Central memory CD8-positive, alpha-beta T cell (primary cell): ENCODE data around the gene AQP7.
"Not testable (repeated sequence)": the region's sequence is repeated elsewhere in the genome, so short reads cannot be mapped to it uniquely, and the experiment has no call there.

ENCODE experiments used
- ATAC-seq: fragments of 150-1000 bp; cut with Tn5 transposase; replicated peaks from 2 replicates; pipeline ENCODE4 v1.10.0; 2022; ENCODE audit warnings: mild to moderate bottlenecking, moderate FRiP score, moderate number of reproducible peaks; ENCODE audit not compliant: poor library complexity, severe bottlenecking; ENCODE audit errors: extremely low read depth
- DNase-seq, 2 donors: peaks; one replicate each; pipeline ENCODE4 v3.0.0; 2021; ENCODE audit warnings: low spot score in 2 of 2
- H3K27ac Mint-ChIP-seq: one replicate; pipeline ENCODE4 v1.8.0; 2022; ENCODE audit warnings: low read depth, mild to moderate bottlenecking, moderate library complexity, mixed read lengths
- H3K27me3 Mint-ChIP-seq: one replicate; pipeline ENCODE4 v1.8.0; 2022; ENCODE audit warnings: mixed read lengths
- H3K36me3 Mint-ChIP-seq: one replicate; pipeline ENCODE4 v1.8.0; 2022; ENCODE audit warnings: mild to moderate bottlenecking, moderate library complexity, mixed read lengths; ENCODE audit not compliant: insufficient read depth
- H3K4me1 Mint-ChIP-seq: one replicate; pipeline ENCODE4 v1.8.0; 2022; ENCODE audit warnings: mixed read lengths
- H3K4me3 Mint-ChIP-seq: one replicate; pipeline ENCODE4 v1.8.0; 2022; ENCODE audit warnings: mild to moderate bottlenecking, moderate library complexity, mixed read lengths
- H3K9me3 Mint-ChIP-seq: one replicate; pipeline ENCODE4 v1.8.0; 2022; ENCODE audit warnings: mixed read lengths

Gene AQP7

DNA sequence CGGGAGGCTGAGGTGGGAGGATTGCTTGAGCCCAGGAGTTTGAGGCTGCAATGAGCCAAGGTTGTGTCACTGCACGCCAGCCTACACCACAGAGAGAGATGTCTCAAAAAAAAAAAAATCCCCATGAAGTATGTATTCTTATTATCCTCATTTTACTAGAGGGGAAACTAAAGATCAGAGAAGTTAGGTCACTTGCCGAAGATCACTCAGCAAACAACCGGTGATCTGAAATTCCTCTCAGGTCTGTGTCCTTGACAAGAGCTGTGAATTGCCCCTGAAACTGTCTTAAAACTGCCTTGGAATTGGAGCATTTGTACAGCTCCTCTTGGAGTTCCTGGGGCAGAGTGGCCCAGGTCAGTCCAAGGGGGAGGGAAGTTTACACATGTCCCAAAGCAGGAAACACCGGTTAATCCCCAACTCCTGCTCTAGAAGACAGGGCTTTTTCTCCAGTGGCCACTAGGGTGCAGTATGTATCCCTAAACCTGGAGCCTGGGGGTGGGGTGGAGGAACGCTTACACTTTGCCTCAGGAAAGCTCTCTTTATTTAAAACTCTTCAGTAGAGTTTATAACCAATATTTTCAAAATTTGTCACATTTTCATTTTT is 27.6 kb downstream of the AQP7 start:
- no peak overlapping the region for H3K27ac Mint-ChIP-seq
- H3K4me3 Mint-ChIP-seq = no peak overlapping the region
- DNase-seq = peak in 1 of 2 donors; percentile 44

DNA sequence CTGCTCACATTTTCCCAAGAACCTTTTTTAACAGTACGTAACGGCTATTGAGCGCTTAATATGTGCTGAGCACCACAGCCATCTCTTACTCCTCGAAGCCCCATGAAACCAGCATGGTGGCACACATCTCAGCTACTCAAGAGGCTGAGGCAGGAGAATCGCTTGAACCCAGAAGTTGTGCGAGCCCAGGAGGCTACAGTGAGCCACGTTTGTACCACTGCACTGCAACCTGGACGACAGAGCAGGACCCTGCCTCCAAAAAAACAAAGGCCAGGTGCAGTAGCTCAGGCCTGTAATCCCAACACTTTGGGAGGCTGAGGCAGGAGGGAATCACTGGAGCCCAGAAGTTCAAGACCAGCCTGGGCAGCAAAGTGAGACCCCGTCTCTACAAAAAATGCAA is 28.2 kb downstream of the AQP7 start:
- H3K9me3 Mint-ChIP-seq = no peaks in the 10 kb centered on the region
- H3K4me3 Mint-ChIP-seq = no peak overlapping the region
- H3K27ac Mint-ChIP-seq = no peak overlapping the region
- peaks cover 17% of the 10 kb centered on the region for H3K36me3 Mint-ChIP-seq
- ATAC-seq (no peak), DNase-seq (no peak)
- H3K4me1 Mint-ChIP-seq = no peaks in the 10 kb centered on the region
- no peaks in the 10 kb centered on the region for H3K27me3 Mint-ChIP-seq

More for the DNA sequence above, 27.6 kb downstream of the AQP7 start:
- ATAC-seq = peak; percentile 73
- no peaks in the 10 kb centered on the region for H3K27me3 Mint-ChIP-seq
- no peaks in the 10 kb centered on the region for H3K4me1 Mint-ChIP-seq
- no peaks in the 10 kb centered on the region for H3K9me3 Mint-ChIP-seq
- H3K36me3 Mint-ChIP-seq = peaks cover 14% of the 10 kb centered on the region

DNA sequence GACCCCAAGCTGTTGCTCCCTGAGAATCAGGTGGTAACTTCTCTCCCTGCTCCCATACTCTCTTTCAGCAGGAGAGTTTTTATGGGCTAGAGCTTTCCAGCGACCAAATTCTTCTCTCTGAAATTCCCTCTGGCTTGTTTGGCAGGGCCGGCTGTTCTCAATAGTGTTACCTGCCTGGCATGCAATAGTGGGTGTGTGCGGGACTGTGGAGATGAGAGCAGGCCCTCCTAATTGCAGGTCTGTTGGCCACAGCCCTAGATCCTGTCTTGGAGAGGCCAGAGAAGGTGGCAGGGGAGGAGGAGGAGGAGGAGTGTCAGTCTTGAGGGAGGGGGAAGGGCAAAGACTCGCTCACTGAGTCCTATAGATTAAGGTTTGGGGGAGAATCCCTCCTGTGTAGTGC is 29.5 kb downstream of the AQP7 start:
- Mint-ChIP-seq H3K27me3 (no peaks in the 10 kb centered on the region), H3K9me3 (no peaks in the 10 kb centered on the region), H3K36me3 (peaks cover 24% of the 10 kb centered on the region), H3K4me1 (no peaks in the 10 kb centered on the region), H3K4me3 (no peak overlapping the region), H3K27ac (peak overlapping the region; percentile 41)
- no peak for ATAC-seq
- no peak for DNase-seq

DNA sequence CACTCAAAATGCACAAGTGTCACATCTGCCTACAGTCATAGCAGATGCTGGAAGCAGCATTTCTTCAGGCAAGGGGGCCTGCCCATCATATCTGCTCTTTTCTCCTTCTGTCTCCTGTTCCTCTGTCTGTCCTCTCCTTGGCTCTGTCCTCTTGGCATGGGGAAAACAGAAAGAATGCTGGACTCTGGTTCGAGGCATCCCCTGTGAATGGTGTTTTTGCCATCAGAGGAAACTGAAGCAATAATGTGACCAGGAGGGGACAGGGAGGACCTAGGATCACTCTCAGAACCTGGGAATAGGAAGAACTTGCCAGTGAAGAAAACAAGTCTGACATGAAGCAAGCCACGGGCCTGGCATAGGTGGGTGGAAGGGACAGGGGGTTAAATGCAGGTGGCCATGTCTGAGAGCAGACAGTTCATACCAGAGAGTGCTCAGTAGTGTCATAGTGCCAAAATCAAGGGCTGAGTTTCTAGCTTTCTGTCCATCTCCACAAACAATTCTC is 35.3 kb downstream of the AQP7 start:
- Mint-ChIP-seq H3K4me1 (no peaks in the 10 kb centered on the region), H3K4me3 (no peak overlapping the region), H3K9me3 (no peaks in the 10 kb centered on the region), H3K36me3 (peaks cover 44% of the 10 kb centered on the region), H3K27me3 (no peaks in the 10 kb centered on the region), H3K27ac (no peak overlapping the region)
- DNase-seq (no peak), ATAC-seq (no peak)

DNA sequence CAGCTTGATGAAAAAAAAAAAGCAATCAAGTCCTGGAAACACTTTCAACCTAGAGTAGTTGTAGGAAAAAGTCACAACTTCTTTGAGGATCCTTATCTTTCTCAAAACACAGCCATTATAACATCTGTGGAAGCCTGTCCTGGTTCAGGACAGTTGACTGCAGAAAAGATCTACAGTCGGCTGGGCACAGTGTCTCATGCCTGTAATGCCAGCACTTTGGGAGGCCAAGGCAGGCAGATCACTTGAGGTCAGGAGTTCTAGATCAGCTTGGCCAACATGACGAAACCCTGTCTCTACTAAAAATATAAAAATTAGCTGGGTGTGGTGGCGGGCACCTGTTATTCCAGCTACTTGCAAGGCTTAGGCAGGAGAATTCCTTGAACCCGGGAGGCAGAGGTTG is 37.6 kb downstream of the AQP7 start:
- not testable (repeated sequence) for H3K27ac Mint-ChIP-seq, H3K4me1 Mint-ChIP-seq
- peaks cover 36% of the 10 kb centered on the region for H3K36me3 Mint-ChIP-seq

DNA sequence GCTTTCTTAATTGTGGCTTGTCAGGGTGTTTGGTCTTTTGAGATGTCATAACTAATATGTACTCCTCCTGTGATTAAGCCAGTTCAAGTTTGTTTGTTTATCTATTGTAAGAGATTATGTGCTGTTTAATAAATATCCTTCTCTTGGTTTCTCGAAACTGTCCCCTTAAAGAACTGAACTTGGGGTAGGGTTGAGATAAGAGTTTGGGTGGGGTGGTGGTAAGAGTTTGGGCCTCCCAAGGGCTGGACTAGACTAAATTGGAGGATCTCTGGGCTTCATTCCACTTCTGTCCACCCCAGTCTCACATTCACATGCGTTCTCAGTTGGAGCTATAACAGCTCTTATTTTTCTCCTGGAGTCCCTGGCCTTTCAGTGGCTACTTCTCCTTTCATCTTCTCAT is 38.2 kb downstream of the AQP7 start:
- ATAC-seq = no peak
- Mint-ChIP-seq H3K4me1 (no peaks in the 10 kb centered on the region), H3K4me3 (no peak overlapping the region), H3K36me3 (peaks cover 32% of the 10 kb centered on the region), H3K27ac (no peak overlapping the region), H3K27me3 (no peaks in the 10 kb centered on the region), H3K9me3 (no peaks in the 10 kb centered on the region)
- no peak for DNase-seq

More for the DNA sequence above, 37.6 kb downstream of the AQP7 start:
- not testable (repeated sequence) for H3K4me3 Mint-ChIP-seq, H3K27me3 Mint-ChIP-seq, ATAC-seq, DNase-seq, H3K9me3 Mint-ChIP-seq

DNA sequence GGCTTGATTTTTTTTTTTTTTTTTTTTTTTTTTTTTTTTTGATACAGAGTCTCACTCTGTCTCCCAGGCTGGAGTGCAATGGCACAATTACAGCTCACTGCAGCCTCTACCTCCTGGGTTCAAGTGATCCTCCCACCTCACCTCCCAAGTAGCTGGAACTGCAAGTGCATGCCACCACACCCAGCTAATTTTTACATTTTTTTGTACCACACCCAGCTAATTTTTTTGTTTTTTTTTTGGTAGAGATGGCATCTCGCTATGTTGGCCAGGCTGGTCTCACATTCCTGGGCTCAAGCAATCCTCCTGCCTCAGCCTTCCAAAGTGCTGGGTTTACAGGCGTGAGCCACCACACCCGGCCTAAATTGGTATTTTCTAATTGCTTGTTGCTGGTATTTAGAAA is 43.7 kb downstream of the AQP7 start:
- not testable (repeated sequence) for ATAC-seq, H3K4me1 Mint-ChIP-seq, H3K9me3 Mint-ChIP-seq, DNase-seq, H3K27ac Mint-ChIP-seq, H3K27me3 Mint-ChIP-seq, H3K4me3 Mint-ChIP-seq
- H3K36me3 Mint-ChIP-seq = peaks cover 15% of the 10 kb centered on the region

DNA sequence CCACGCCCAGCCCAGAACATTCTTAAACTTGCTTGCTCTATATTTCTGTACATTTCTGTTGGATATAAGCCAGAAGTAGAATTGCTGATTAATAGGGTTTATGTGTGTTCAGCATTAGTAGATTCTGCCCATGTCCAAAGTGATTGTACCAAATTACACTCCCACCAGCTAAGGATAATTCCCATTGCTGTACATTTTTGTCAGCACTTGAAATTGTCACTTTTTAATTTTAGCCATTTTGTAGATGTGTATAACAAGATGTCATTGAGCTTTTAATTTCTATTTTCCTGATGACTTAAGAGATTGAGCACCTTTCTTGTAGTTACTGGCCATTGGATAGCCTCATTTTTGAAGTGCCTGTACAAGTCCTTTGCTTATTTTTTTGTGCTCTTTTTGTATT is 46.4 kb downstream of the AQP7 start:
- Mint-ChIP-seq H3K4me1 (no peaks in the 10 kb centered on the region), H3K9me3 (no peaks in the 10 kb centered on the region), H3K36me3 (peaks cover 13% of the 10 kb centered on the region), H3K27ac (no peak overlapping the region), H3K4me3 (no peak overlapping the region), H3K27me3 (no peaks in the 10 kb centered on the region)
- DNase-seq (no peak), ATAC-seq (no peak)

DNA sequence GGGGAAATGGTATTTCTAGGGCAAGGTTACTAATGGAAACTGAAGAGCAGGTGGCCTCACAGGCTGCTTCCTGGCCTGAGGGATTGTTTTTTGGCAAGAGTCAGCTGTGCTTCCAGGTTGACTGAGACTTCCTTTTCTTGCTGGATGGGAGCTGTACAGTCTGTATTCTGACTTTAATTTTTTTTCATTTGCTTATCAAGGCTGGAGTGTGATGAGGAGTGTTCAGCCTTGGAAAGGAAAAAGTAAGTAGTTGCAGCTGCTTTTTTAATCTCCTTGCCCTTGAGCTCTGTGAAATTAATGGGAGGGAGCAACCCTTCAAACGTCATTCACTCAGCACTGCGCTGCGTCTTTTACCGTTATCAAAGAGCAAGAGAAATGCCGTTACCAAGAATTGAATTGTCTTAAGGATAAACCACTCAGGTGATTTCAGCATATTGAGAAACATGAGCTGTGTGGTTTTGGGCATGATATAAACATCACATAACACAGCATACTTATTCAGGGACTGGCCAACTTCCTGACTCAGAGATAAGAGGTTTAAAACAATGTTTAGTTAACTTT is 47.6 kb downstream of the AQP7 start:
- Mint-ChIP-seq H3K27me3 (no peaks in the 10 kb centered on the region), H3K36me3 (peaks cover 12% of the 10 kb centered on the region), H3K4me1 (no peaks in the 10 kb centered on the region), H3K27ac (peak overlapping the region; percentile 16), H3K4me3 (no peak overlapping the region), H3K9me3 (no peaks in the 10 kb centered on the region)
- DNase-seq (no peak), ATAC-seq (no peak)

DNA sequence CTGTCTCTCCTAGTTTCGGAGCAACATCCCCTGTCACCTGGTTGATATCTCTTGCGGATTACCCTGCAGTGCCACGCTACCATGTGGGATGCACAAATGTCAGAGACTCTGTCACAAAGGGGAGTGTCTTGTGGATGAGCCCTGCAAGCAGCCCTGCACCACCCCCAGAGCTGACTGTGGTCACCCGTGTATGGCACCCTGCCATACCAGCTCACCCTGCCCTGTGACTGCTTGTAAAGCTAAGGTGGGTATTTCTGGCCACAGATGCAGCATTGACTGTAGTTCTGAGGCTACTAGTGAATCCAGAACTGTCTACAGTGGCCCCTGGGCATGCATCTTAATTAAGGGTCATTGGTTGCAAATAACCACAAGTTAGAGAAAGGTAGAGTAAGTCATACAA is 50.8 kb downstream of the AQP7 start:
- peaks cover 32% of the 10 kb centered on the region for H3K36me3 Mint-ChIP-seq
- no peak overlapping the region for H3K27ac Mint-ChIP-seq
- no peak overlapping the region for H3K4me3 Mint-ChIP-seq
- no peaks in the 10 kb centered on the region for H3K27me3 Mint-ChIP-seq
- H3K4me1 Mint-ChIP-seq = no peaks in the 10 kb centered on the region
- ATAC-seq (no peak), DNase-seq (no peak)
- H3K9me3 Mint-ChIP-seq = no peaks in the 10 kb centered on the region

DNA sequence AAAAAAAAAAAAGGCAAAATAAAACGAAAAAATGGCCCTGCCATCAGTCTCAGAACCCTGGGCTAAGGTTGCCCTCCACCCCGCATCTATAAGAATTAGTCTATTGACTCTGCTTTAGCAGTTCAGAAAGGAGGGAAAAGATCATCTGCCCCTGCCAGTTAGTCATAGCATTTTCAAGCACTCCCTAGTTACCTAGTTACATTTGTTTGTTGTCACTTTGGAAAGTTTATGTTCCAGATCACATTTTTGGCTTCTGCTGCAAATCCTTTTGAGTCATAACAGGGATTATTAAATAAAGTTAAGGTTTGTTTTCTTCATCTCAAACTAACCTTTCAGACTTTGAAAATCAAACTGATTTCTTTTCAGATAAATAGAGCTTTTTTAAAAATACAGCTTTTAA is 52.1 kb downstream of the AQP7 start:
- Mint-ChIP-seq H3K27ac (no peak overlapping the region), H3K4me1 (no peaks in the 10 kb centered on the region)
- no peak for ATAC-seq

DNA sequence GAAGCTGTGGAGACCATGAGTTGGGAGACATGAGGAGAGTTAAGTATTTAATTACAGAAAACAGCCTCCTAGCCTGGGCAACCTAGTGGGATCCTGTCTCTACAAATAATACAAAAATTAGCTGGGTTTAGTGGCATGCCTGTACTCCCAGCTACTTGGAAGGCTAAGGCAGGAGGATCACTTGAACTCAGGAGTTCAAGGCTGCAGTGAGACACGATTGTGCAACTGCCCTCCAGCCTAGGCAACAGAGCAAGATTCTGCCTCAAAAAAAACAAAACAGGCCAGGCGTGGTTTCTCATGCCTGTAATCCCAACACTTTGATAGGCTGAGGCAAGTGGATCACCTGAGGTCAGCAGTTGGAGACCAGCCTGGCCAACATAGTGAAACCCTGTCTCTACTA is 52.6 kb downstream of the AQP7 start:
- no peaks in the 10 kb centered on the region for H3K4me1 Mint-ChIP-seq
- peak overlapping the region; percentile 1 for H3K27ac Mint-ChIP-seq
- H3K36me3 Mint-ChIP-seq = peaks cover 44% of the 10 kb centered on the region
- H3K9me3 Mint-ChIP-seq = no peaks in the 10 kb centered on the region
- DNase-seq = no peak
- no peaks in the 10 kb centered on the region for H3K27me3 Mint-ChIP-seq
- H3K4me3 Mint-ChIP-seq = no peak overlapping the region
- no peak for ATAC-seq

More for the DNA sequence above, 52.1 kb downstream of the AQP7 start:
- no peak for DNase-seq
- Mint-ChIP-seq H3K36me3 (peaks cover 41% of the 10 kb centered on the region), H3K4me3 (no peak overlapping the region), H3K9me3 (no peaks in the 10 kb centered on the region), H3K27me3 (no peaks in the 10 kb centered on the region)

DNA sequence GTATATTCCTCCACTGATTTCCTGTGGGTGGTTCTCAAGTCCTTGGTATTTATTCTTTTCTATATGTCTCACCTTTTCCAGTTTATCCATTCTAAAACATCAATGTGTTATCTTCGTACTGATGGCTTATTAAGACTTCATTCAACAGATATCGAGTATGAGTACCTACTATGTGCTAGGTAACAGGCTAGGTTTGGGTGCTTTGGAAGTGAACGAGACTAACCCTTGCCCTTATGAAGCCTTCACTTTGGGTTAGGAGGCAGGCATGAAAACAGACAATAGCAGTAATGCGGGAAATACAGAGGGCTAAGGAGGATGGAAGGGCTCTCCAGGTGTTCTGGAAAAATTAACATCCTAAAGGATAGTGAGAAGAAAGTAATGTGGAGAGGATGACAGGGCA is 53.4 kb downstream of the AQP7 start:
- no peak overlapping the region for H3K4me3 Mint-ChIP-seq
- no peaks in the 10 kb centered on the region for H3K9me3 Mint-ChIP-seq
- ATAC-seq (no peak), DNase-seq (no peak)
- H3K4me1 Mint-ChIP-seq = no peaks in the 10 kb centered on the region
- H3K27me3 Mint-ChIP-seq = no peaks in the 10 kb centered on the region
- peaks cover 47% of the 10 kb centered on the region for H3K36me3 Mint-ChIP-seq
- H3K27ac Mint-ChIP-seq = peak overlapping the region; percentile 1
